HG03103 (cell line): ENCODE measurements around the gene FHDC1.

Experiments
- ATAC-seq: cut with Tn5 transposase; IDR thresholded peaks from one replicate; pipeline ENCODE4 v1.9.1; 2021; ENCODE audit warnings: low read depth; ENCODE audit not compliant: unreplicated experiment

FHDC1 gene

GRCh38 chr4:152929888-152930287 lies 6.2 kb upstream of the FHDC1 start:
- no peak for ATAC-seq

- ATAC-seq, result no peak
Observed at GRCh38 chr4:152935143-152935542, 980 bp upstream of the FHDC1 start.

GRCh38 chr4:152936446-152937335 lies 568 bp downstream of the FHDC1 start:
- no peak for ATAC-seq

GRCh38 chr4:152937336-152938236 lies 1.5 kb downstream of the FHDC1 start:
- no peak for ATAC-seq

- ATAC-seq, result no peak
Observed at GRCh38 chr4:152938237-152938947, 2.3 kb downstream of the FHDC1 start.

DNA sequence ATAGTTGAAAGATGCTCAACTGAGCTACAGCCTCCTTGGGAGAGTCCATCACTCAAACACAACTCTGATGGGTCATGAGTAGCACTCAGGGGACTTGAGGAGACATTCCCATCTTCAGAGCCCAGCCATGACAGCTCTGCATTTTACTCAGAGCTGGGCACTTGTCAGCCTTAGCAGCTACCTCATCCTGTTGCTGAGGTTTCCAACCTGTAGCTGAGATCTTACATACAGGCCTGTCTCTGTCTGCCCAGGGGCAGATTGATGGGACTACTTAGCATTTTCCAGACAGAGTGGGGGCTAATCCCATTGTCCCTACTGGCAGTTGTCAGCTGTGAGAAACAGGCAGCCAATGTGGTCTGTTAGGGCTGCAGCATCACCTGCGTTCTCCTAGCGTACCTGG lies 3.5 kb downstream of the FHDC1 start:
- no peak for ATAC-seq

DNA sequence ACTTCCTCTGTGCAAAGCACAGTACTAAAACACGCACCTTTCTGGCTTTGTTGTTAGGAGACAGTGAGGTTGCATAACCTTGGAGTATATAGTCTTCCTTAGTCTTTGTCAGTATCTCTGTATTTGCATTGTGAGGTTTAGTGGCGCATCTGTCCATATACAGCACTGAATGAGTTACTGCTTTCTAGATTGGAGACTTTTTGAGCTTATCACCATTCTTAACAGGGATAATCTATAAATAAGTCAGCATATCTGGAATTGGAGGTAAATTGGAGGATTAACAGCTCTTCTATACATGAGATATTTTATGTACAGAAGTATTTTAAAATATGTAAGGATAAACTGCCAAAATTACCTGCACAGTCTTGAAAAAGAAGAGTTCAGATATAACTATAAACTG lies 4.3 kb downstream of the FHDC1 start:
- no peak for ATAC-seq

GRCh38 chr4:152941411-152941810 lies 5.3 kb downstream of the FHDC1 start:
- no peak for ATAC-seq

- ATAC-seq, result no peak
Observed at GRCh38 chr4:152942346-152942745, 6.2 kb downstream of the FHDC1 start.

GRCh38 chr4:152943672-152944071 lies 7.5 kb downstream of the FHDC1 start:
- ATAC-seq, result no peak

- no peak for ATAC-seq
Observed at GRCh38 chr4:152944666-152945320, 8.7 kb downstream of the FHDC1 start.

DNA sequence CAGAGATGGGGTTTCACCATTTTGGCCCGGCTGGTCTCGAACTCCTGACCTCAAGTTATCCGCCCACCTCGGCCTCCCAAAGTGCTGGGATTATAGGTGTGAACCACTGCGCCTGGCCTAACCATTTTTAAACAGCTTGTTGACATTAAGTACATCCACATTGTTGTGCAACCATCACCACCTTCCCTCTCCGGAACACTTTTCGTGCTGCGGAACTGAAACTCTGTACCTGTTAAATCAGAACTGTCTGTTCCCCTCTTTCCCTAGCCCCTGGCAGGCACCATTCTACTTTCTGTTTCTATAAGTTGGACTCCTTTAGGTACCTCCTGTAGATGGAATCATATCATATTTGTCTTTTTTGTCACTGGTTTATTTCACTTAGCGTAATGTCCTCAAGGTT lies 9.5 kb downstream of the FHDC1 start:
- no peak for ATAC-seq

DNA sequence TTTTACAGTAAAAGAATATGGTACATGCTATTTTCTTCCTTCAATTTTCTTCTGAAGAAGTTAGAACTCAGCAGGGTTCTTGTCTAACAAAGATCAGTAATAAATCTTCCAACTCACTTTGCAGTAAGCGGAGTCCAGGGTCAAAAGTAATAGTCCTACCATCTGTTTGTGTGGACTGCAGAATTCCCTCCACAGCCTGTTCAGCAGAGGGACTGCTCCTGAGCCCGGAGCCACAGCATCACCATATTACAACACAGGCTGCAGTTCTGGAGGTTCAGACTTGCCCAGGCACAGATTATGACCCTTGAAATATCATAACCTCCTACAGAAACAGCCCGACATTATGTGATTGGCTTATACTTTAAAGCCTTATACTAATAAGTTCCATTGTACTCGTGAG lies 10.3 kb downstream of the FHDC1 start:
- no peak for ATAC-seq

DNA sequence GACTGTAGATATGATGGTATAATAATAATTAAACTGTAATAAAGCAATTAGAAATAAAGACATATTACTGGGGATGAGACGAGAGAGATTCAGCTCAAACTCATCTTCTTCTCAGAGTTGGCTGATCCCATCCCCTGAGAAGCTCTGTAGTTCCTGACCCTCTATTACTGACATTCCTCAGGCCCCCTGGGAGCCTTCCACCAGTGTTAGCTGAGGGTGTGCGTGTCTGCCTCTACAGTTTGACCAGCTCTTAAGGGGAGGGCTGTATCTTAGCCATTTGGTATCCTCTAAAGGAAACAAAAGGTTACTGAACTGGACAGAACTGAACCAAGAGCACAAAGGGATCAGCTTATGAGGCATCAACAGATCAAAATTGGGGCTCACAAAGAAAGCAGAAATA lies 11.2 kb downstream of the FHDC1 start:
- ATAC-seq, result no peak

GRCh38 chr4:152949930-152950329 lies 13.8 kb downstream of the FHDC1 start:
- ATAC-seq, result no peak

DNA sequence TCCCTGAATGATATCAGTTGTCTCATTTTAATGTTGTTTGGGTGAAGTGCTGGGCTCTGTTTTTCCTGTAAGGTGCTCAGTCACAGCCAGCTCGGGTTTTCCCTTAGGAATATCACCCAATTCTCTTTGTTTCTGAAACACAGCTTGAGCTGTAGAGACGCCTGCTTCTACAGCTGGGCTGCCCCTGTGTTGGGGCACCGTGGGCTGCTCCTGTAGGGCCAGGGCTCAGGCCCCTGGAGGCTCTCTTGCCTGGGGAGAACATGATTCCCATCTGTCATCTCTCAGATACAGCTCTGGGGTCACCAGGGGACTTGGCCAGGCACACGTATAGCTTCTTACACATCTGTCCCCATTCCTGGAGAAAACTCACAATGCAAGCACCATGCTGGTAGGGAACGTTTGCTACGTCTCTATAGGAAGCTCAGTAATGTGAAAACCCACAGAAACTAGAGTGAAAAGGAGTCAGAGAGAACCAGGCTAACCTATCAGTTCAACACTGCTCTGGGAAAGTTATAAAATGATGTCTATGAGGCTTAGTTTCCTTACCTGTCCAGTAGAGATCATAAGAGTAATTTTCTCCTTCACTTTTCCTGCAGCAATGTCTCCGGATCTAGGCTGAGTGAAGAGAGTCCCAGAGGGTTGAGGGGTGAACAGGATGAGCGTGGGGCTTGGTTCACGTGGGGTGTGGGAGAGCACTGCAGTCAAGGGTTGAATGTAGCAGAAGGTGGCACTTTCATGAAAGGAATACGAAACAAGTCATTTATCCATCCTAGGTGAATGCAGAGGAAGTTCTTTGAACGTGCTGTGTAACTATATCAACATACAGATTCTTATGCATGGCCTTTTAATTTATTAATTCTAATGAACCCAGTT lies 14.5 kb downstream of the FHDC1 start:
- no peak for ATAC-seq

DNA sequence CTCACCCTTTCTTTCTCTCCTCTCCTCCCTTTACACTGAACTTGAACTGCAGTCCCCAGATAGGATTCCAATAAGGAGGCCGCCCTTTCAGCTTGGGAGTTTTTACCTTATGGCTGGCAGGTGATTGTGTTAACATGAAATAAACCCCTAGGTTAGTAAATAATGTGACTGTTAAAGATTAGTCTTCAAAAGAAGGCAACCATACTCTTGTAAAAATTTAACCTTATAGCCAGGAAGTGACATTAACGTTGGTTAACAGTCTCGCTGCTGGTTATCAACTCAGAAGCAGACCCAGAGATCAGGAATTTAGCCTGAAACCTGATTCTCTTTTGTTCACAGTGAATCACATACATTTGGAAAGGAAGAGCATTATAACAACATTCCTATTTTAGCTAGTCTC lies 15.2 kb downstream of the FHDC1 start:
- no peak for ATAC-seq

- ATAC-seq, result no peak
Observed at GRCh38 chr4:152953514-152953913, 17.4 kb downstream of the FHDC1 start.

DNA sequence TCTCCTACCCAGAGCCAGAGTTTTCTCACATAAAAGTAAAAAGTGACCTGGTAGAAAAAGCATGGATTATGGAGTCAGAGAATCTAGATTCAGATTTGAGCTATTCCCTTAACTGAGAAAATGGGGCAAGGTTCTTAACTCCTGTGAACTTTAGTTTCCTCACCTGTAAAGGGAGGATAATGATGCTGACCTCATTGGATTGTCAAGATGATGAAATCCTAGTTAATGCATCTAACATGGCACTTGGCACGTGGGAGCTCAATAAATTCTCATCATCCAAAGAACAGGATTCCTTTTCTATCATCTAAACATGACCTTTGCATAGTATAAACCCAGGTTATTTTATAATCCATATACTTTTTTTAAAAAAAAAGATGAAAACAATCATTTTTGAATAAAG lies 18.6 kb downstream of the FHDC1 start:
- no peak for ATAC-seq

DNA sequence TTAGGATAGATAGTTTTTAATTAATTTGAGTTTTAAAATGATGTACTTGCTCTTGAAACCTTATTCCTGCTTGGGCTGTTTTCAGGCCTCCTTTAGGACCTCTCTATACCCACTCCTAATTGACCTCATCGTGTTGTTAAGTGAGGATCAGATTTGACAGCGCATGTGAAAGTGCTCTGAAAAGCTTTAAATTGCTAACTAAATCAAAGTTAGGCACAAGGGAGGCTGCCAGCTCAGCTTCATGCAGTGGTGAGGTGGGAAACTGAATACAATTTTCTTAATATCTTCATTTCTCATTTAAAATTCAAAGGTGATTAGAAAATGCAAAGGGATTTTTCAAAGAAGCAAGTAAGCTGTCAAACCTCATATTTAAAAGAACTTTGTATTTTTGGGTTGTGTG lies 20.0 kb downstream of the FHDC1 start:
- ATAC-seq, result no peak
